GM12872 (cell line): Measurements from ENCODE around the gene HEPACAM2.

Experiments used
- TF ChIP-seq, protein P1 (sequence below): IDR thresholded peaks from 3 replicates; pipeline ENCODE4 v1.5.1; 2011; ENCODE audit warnings: low read depth, mild to moderate bottlenecking, low read length, moderate library complexity; ENCODE audit not compliant: insufficient read depth

Gene HEPACAM2

DNA sequence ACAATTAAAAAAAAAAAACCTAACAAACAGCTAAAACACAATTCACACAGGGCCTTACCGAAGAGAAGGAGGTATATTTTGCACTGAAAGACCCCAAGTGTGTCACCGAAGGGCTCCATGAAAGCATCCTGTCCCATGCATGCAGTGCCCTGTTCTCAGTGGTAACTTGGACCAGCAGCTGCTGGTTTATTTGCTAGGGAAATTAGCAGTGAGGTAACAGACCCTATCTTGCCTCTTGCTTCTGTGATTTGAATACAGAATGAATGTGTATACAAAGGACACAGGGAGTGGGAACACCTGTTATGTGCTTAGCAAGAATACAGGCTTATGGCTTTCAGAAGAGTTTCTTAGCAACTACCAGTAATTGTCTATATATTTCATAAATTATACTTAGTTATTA, at the start of gene HEPACAM2:
Gene HEPACAM2 (minus strand): TSS at position 160 of the 400 bp plus-strand sequence.
- TF ChIP-seq, protein P1, sequence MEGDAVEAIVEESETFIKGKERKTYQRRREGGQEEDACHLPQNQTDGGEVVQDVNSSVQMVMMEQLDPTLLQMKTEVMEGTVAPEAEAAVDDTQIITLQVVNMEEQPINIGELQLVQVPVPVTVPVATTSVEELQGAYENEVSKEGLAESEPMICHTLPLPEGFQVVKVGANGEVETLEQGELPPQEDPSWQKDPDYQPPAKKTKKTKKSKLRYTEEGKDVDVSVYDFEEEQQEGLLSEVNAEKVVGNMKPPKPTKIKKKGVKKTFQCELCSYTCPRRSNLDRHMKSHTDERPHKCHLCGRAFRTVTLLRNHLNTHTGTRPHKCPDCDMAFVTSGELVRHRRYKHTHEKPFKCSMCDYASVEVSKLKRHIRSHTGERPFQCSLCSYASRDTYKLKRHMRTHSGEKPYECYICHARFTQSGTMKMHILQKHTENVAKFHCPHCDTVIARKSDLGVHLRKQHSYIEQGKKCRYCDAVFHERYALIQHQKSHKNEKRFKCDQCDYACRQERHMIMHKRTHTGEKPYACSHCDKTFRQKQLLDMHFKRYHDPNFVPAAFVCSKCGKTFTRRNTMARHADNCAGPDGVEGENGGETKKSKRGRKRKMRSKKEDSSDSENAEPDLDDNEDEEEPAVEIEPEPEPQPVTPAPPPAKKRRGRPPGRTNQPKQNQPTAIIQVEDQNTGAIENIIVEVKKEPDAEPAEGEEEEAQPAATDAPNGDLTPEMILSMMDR = no peak

DNA sequence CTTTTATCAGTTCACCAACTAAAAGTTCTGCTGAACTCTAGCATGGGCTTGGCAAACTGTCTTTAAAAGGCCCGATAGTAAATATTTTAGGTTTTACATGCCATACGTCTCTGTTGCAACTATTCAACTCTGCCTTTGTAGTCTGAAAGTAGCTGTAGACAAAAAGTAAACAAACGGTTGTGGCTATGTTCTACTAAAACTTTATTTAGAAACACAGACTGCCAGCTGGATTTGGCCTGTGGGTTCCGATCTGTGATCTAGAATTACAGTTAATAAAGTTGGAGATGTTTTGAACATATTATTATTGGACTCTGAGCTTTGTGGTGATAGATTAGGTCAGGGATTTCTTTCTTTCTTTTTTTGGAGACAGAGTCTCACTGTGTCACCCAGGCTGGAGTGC, 39.0 kb upstream of the HEPACAM2 start:
- TF ChIP-seq, protein P1 = no peak

DNA sequence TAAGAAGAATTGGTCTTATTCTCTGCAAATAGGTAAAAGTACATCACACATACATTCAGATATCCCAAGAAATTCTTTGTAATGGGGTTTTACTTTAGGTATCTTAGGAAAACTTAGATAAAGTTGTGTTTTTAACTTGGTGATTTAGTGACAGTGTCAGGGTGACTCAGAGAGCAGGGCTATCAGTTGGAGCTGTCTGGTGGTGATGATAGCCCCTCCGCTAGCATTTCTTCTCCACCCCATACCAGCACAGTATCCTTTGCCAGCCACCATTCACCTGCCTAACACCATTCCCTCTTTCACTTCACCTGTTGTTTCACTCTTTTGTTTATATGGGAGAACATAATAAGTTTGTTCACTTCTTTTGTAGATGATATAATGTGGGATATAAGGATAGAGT, 36.3 kb upstream of the HEPACAM2 start:
- TF ChIP-seq, protein P1 = no peak

DNA sequence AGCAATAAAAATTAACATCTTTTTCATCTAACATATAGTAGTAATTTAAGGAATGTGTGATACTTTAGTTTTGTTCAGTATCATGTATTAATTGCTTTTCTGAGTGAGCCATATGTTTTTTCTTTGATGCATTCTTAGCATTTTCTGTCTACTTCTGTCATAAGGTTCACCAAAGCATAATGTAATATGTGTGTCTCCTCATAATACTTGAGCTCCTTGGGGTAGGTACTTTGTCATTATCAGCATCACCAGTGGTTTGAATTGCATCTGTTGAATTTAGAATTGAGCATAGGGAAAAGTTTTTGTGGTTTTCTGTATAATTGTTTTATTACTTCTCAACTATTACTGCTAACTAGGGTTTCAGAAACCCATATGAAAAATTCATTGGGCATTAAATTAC, 32.4 kb upstream of the HEPACAM2 start:
- TF ChIP-seq, protein P1 = no peak

DNA sequence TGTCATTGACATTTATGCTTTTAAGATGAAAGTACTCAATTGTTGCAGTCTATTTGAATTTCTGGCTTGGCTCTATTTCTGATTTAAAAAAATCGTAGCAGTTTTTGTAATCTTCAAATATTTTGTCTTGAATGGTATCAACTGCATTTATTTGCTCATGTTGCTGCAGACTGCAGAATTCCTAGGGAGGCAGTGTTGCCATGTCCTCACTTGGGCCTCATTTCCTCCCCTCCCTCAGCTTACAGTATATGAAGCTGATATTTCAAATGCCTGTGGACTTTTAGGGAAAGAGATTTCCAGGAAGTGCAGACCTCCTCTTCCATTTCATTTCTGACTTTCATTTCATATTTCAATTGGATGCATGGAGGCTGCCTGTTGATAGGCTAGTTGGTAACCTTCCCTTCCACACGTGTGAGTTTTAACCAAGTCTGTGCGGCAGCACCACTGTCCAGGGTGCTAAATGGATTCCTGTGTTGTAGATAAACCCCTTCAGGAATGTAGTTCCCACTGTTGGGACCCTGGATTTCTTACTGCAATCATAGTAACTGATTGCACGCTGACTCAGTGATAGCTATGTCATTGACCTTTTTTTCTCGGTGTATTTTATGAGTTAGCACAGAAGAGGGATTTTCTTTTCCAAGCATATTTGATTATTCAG, 23.4 kb upstream of the HEPACAM2 start:
- TF ChIP-seq, protein P1 = no peak

DNA sequence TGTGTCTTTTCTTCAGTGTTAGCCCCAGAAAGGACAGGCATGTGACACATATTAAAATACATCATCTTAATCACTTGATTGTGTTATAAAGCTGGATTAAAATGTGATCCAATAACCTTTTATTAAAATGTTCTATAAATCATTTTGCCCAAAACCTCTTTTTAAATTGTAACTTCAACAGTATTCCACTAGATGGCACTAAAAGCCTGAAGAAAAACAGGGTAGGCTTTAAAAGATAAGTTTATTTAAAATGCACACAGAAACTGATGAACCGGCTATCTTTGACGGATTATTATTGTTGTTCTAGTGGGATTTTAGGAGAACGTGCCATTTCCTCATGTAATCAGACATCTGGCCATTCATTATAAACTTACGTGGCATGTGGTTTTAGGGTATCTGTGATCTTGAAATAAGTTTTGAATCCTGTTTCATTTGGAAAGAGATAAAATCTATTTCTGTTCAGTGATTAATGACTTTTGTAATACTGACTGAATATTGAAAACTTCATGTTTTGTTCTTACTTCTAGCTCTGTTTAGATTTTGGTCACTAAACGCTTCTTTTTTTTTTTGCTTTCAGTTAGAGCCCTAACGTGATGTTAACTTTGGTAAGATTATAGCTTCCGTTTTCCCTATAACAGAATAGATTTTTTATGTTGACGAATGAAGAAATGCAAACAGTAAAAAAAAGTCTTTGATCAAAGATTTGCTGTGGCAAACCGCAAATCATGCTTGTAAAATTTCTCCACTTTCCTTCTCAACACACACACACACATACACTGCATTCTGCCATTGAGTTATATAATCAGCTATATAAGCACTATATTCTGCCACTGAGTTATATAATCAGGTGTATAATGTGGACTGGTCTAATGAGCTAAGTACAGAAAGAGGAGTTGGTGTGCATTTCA, 19.5 kb upstream of the HEPACAM2 start:
- TF ChIP-seq, protein P1 = peak; percentile 41; the same call in 1 of the 3 replicates

DNA sequence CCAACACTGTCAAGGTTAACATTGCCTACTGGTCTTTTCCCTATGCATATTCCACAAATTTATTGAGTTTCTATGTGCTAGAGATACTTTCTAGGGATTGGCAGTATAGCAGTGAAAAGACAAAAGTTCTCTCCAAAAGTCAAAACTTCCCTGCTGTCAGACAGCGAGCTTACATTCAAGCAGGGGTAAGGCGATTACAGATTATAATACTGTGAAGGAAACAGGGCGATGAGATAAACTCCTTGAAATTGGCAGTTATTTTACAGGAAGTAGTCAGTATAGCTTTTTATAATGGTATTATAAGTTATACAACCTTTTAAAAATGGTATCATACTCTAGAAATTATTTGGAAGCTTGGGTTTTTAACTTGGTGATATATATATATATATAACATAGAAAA, 15.8 kb upstream of the HEPACAM2 start:
- TF ChIP-seq, protein P1 = no peak
